Measurements from ENCODE around the gene DOCK6.
"Not testable (repeated sequence)": the region's sequence is repeated elsewhere in the genome, so short reads cannot be mapped to it uniquely, and the experiment has no call there.

GRCh38 chr19:11160440-11160768 is 101.9 kb downstream of the DOCK6 start:
- not testable (repeated sequence) for TF ChIP-seq CTCF (IDR thresholded peaks at IDR 0.05; ENCODE audit: low read length); EZH2 (optimal IDR thresholded peaks at IDR 0.05; ENCODE audit: low read depth, low read length); EZH2phosphoT487 (IDR thresholded peaks at IDR 0.05; ENCODE audit: low read length)

Data from MM.1S (cell line).